Keratinocyte (primary cell): Measurements from ENCODE around the gene MAPKBP1. TPM values are rescaled to one million over a fixed set of nuclear protein-coding genes. Genes with fewer than 3 reads are reported as not detected.

Experiments used
- DNase-seq: peaks from one replicate; pipeline ENCODE4 v3.0.0-alpha.2; 2011; ENCODE audit warnings: low read depth, missing footprints, low spot score
- FAIRE-seq: peaks from 2 replicates; lab custom pipeline; 2011; peaks lifted over from hg19 to GRCh38; lab: Jason Lieb, UNC
- H2AFZ ChIP-seq: 2 replicates; pipeline ENCODE4 v1.6.0; 2012; ENCODE audit warnings: low read length, control low read depth, inconsistent platforms; ENCODE audit not compliant: control insufficient read depth
- H3K27ac ChIP-seq: 2 replicates; pipeline ENCODE4 v1.5.1; 2011; ENCODE audit warnings: low read length; ENCODE audit not compliant: control insufficient read depth, insufficient read depth
- H3K27me3 ChIP-seq: 3 replicates; pipeline ENCODE4 v1.6.0; 2011; ENCODE audit warnings: low read length; ENCODE audit not compliant: control insufficient read depth, insufficient read depth; ENCODE audit errors: extremely low read depth
- H3K36me3 ChIP-seq, 2 experiments: 2 replicates in 1 of 2; 3 replicates in 1 of 2; pipeline ENCODE4 v1.5.1; 2011; ENCODE audit warnings: low read length in 2 of 2, mild to moderate bottlenecking in 1 of 2; ENCODE audit not compliant: control insufficient read depth in 2 of 2, insufficient read depth in 2 of 2; ENCODE audit errors: extremely low read depth in 1 of 2
- H3K4me1 ChIP-seq: 3 replicates; pipeline ENCODE4 v1.5.1; 2011; ENCODE audit warnings: low read length; ENCODE audit not compliant: control insufficient read depth, insufficient read depth; ENCODE audit errors: extremely low read depth
- H3K4me2 ChIP-seq: 3 replicates; pipeline ENCODE4 v1.6.0; 2011; ENCODE audit warnings: low read depth, low read length; ENCODE audit not compliant: control insufficient read depth, insufficient read depth; ENCODE audit errors: extremely low read depth
- H3K4me3 ChIP-seq, 3 experiments: fragments of 200-600 bp in 1 of 3; sonication (generic) in 1 of 3; 2 replicates in 2 of 3; 3 replicates in 1 of 3; pipeline ENCODE4 v1.5.1; 2011 to 2016; ENCODE audit warnings: low read length in 3 of 3, mild to moderate bottlenecking in 3 of 3, control low read depth in 2 of 3, inconsistent platforms in 1 of 3, low read depth in 1 of 3, mixed read lengths in 1 of 3, mixed run types in 1 of 3, moderate library complexity in 1 of 3; ENCODE audit not compliant: control insufficient read depth in 2 of 3, insufficient read depth in 2 of 3; ENCODE audit errors: extremely low read depth in 1 of 3
- H3K79me2 ChIP-seq: 2 replicates; pipeline ENCODE4 v1.6.0; 2012; ENCODE audit warnings: low read length; ENCODE audit not compliant: control insufficient read depth, insufficient read depth
- H3K9ac ChIP-seq: 3 replicates; pipeline ENCODE4 v1.6.0; 2011; ENCODE audit warnings: low read length; ENCODE audit not compliant: control insufficient read depth, insufficient read depth; ENCODE audit errors: extremely low read depth
- H3K9me1 ChIP-seq: 3 replicates; pipeline ENCODE4 v1.6.0; 2011; ENCODE audit warnings: low read length; ENCODE audit not compliant: control insufficient read depth, insufficient read depth; ENCODE audit errors: extremely low read depth
- H3K9me3 ChIP-seq: 2 replicates; pipeline ENCODE4 v1.5.1; 2012; ENCODE audit warnings: low read depth, low read length; ENCODE audit not compliant: control insufficient read depth
- H4K20me1 ChIP-seq: 3 replicates; pipeline ENCODE4 v1.6.0; 2011; ENCODE audit warnings: low read length; ENCODE audit not compliant: control insufficient read depth, insufficient read depth; ENCODE audit errors: extremely low read depth
- CTCF ChIP-seq, 3 experiments: IDR thresholded peaks in 1 of 3; conservative IDR thresholded peaks in 1 of 3; optimal IDR thresholded peaks in 1 of 3; 2 replicates in 2 of 3; 3 replicates in 1 of 3; pipeline versions ENCODE3 to v1.5.1; 2011; ENCODE audit warnings: low read length in 3 of 3, mild to moderate bottlenecking in 3 of 3, moderate library complexity in 2 of 3, control low read depth in 1 of 3, inconsistent platforms in 1 of 3; ENCODE audit not compliant: insufficient read depth in 2 of 3; ENCODE audit errors: extremely low read depth in 1 of 3
- EZH2 ChIP-seq: IDR thresholded peaks from one replicate; pipeline ENCODE4 v1.6.1; 2012; ENCODE audit warnings: inconsistent platforms, mild to moderate bottlenecking, low read length, moderate library complexity
- dilution Hi-C: fragments of 300-500 bp; cut with MboI; formaldehyde crosslinking; loops from one replicate; pipeline ENCODE4 v1.7.0; 2020; ENCODE audit warnings: low sequenced_read_pairs; ENCODE audit not compliant: extremely low pct_ligation_motif_present
- polyA plus RNA-seq, 5 experiments: library from polyadenylated mRNA; depleted of rRNA in 3 of 5; stranded (reverse) in 3 of 5; stranded (forward) in 1 of 5; unstranded in 1 of 5; fragments of >200 nt; gene quantifications; 1 replicate in 1 of 5; 2 replicates in 3 of 5; 3 replicates in 1 of 5; pipeline versions ENCODE4 v1.2.1 to v1.2.3, GENCODE V29; 2011 to 2012; ENCODE audit warnings: missing spikeins in 2 of 5, low read depth in 1 of 5, low replicate concordance in 1 of 5

MAPKBP1 gene
- polyA plus RNA-seq, 1 donor (not counting 4 experiments of a cell fraction or from before 2014, with no cell fraction given): 18.3 TPM

DNA sequence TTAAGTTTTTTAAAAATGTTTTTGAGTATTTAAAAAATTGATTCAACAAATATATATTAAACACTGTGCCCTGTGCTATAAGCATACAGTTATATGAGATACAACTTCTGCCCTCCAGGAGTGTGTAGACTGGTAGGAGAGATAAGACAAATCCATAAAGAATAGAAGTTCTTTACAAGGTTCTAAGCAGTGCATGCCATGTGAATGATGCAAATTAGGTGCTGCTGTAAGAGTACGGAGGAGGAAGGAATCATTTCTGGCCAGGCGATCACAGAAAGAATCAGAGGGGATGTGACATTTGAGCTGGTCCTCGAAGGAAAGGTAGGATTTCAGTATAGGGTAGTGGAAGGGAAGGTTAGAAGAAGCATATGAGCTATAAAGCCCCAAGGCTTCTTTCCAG, 14.0 kb downstream of the MAPKBP1 start:
- Histone ChIP-seq H3K36me3 (peaks cover 8 to 10% of the 10 kb centered on the region in 2 experiments), H3K9me1 (no peaks in the 10 kb centered on the region), H3K4me2 (peak overlapping the region; percentile 25), H3K27ac (peak overlapping the region; percentile 59), H2AFZ (no peak overlapping the region), H3K27me3 (no peaks in the 10 kb centered on the region), H3K9me3 (no peaks in the 10 kb centered on the region), H3K4me1 (peaks cover 66% of the 10 kb centered on the region), H3K79me2 (peaks cover 92% of the 10 kb centered on the region), H3K9ac (peak overlapping the region; percentile 1), H4K20me1 (no peaks in the 10 kb centered on the region), H3K4me3 (no peak overlapping the region)
- dilution Hi-C loops: no loop called here
- no peak for FAIRE-seq
- TF ChIP-seq EZH2 (no peak), CTCF (optimal IDR thresholded peaks at IDR 0.05 in 1 of 3, IDR thresholded peaks at IDR 0.05 in 1 of 3, conservative IDR thresholded peaks at IDR 0.05 in 1 of 3; ENCODE audit: extremely low read depth in 1 of 3, insufficient read depth in 2 of 3, low read length in 3 of 3) (no peak)
- DNase-seq: no peak

GRCh38 chr15:41789236-41789635, 15.0 kb downstream of the MAPKBP1 start:
- no peaks in the 10 kb centered on the region for H4K20me1 ChIP-seq
- no peak overlapping the region for H3K4me3 ChIP-seq
- H3K4me2 ChIP-seq: peak overlapping the region; percentile 40
- dilution Hi-C loops: no loop called here
- H3K9me1 ChIP-seq: no peaks in the 10 kb centered on the region
- peak overlapping the region; percentile 7 for H3K9ac ChIP-seq
- DNase-seq (no peak), FAIRE-seq (peak; percentile 9)
- peaks cover 66% of the 10 kb centered on the region for H3K4me1 ChIP-seq
- no peaks in the 10 kb centered on the region for H3K9me3 ChIP-seq
- H3K27ac ChIP-seq: peak overlapping the region; percentile 59
- TF ChIP-seq CTCF (optimal IDR thresholded peaks at IDR 0.05 in 1 of 3, IDR thresholded peaks at IDR 0.05 in 1 of 3, conservative IDR thresholded peaks at IDR 0.05 in 1 of 3; ENCODE audit: extremely low read depth in 1 of 3, insufficient read depth in 2 of 3, low read length in 3 of 3) (no peak), EZH2 (no peak)
- peaks cover 86% of the 10 kb centered on the region for H3K79me2 ChIP-seq
- H3K27me3 ChIP-seq: no peaks in the 10 kb centered on the region
- peaks cover 8 to 10% of the 10 kb centered on the region in 2 experiments for H3K36me3 ChIP-seq
- H2AFZ ChIP-seq: no peak overlapping the region
